MCF 10A (cell line): Measurements from ENCODE around the gene TMEM204. TPM values are rescaled to one million over a fixed set of nuclear protein-coding genes. Genes with fewer than 3 reads are reported as not detected.

Source experiments
- BruUV-seq: library from RNA; stranded (reverse); fragments of 400-500 nt; replicated peaks from 2 replicates; lab custom pipeline; 2021; lab: Mats Ljungman, UMichigan
- CTCF ChIA-PET: fragments of 300-600 bp; sonication (Branson Sonifier 250); formaldehyde crosslinking; extraction: SDS; loops from one replicate; lab custom pipeline; 2021; ENCODE audit warnings: antibody characterized with exemption, inconsistent platforms; lab: Yijun Ruan, JAX
- POLR2A ChIA-PET: fragments of 300-600, 350-650 bp; sonication (Branson Sonifier 250); formaldehyde crosslinking; extraction: SDS; loops from one replicate; lab custom pipeline; 2020; ENCODE audit warnings: antibody characterized with exemption, inconsistent platforms; lab: Yijun Ruan, JAX
- DNase-seq: peaks from one replicate; pipeline ENCODE4 v3.0.0-alpha.2; 2018; ENCODE audit not compliant: unreplicated experiment
- H3K27ac Mint-ChIP-seq: one replicate; pipeline ENCODE4 v1.8.0; 2022; ENCODE audit warnings: mild to moderate bottlenecking, low read depth, mixed read lengths; ENCODE audit not compliant: unreplicated experiment
- H3K27me3 Mint-ChIP-seq: one replicate; pipeline ENCODE4 v1.8.0; 2022; ENCODE audit warnings: mixed read lengths; ENCODE audit not compliant: insufficient read depth, unreplicated experiment
- H3K36me3 Mint-ChIP-seq: one replicate; pipeline ENCODE4 v1.8.0; 2022; ENCODE audit warnings: mild to moderate bottlenecking, moderate library complexity, mixed read lengths; ENCODE audit not compliant: insufficient read depth, unreplicated experiment
- H3K4me1 Mint-ChIP-seq: one replicate; pipeline ENCODE4 v1.8.0; 2022; ENCODE audit warnings: mixed read lengths; ENCODE audit not compliant: insufficient read depth, unreplicated experiment
- H3K4me3 Mint-ChIP-seq: one replicate; pipeline ENCODE4 v1.8.0; 2022; ENCODE audit warnings: mild to moderate bottlenecking, moderate library complexity, mixed read lengths; ENCODE audit not compliant: unreplicated experiment
- H3K9me3 Mint-ChIP-seq: one replicate; pipeline ENCODE4 v1.8.0; 2022; ENCODE audit warnings: mixed read lengths; ENCODE audit not compliant: unreplicated experiment
- intact Hi-C: fragments of 100-400 bp; cut with micrococcal nuclease; formaldehyde crosslinking; loops from 2 replicates; pipeline ENCODE4 v1.14.1; 2022
- total RNA-seq: library from RNA; stranded (reverse); gene quantifications from 2 replicates; pipeline ENCODE4 v1.2.3, GENCODE V29; 2022
- TF ChIP-seq, protein P1 (sequence below): fragments of 200-600 bp; IDR thresholded peaks from one replicate; pipeline ENCODE4 v1.8.0; 2022; ENCODE audit warnings: antibody characterized with exemption, mild to moderate bottlenecking; ENCODE audit not compliant: unreplicated experiment

The TMEM204 gene
- total RNA-seq, 1 experiment from 2014 or later, result not detected

DNA sequence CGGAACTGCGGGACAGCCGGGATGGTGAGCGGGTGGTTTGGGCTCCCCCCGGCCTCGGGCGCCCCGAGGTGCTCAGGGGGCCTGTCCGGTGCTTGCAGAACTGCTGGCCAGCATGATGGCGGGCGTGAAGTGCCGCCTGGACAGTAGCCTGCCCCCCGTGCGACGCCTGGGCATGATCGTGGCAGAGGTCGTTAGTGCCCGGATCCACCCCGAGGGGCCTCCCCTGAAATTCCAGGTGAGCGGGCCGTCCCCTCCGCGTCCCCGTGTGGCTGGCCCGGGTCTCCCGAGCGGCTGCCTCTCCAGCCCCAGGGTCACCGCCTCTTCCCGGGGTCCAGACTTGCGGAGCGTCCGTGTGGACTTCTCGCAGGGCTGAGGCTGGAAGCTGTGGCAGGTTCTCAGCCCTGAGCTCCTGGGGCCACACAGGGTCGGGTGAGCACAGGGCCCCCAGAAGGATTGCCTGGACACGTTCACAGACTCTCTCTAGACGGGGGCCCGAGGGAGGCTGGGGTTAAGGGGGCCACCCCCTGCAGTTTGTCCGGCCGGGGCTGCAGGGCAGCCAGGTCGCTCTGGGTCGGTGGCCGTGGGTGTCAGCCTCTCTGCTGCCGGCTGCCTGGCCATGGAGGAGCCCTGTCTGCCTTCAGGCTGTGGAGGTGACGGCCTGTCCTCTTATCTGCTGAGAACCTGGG lies 32.9 kb upstream of the TMEM204 start:
- Mint-ChIP-seq H3K4me1 (no peaks in the 10 kb centered on the region), H3K27me3 (no peaks in the 10 kb centered on the region), H3K9me3 (no peaks in the 10 kb centered on the region), H3K4me3 (no peak overlapping the region), H3K36me3 (peaks cover 7% of the 10 kb centered on the region), H3K27ac (no peak overlapping the region)
- ChIA-PET POLR2A (no interaction called here), CTCF (no interaction called here)
- BruUV-seq, result no TSS peak
- TF ChIP-seq, protein P1, sequence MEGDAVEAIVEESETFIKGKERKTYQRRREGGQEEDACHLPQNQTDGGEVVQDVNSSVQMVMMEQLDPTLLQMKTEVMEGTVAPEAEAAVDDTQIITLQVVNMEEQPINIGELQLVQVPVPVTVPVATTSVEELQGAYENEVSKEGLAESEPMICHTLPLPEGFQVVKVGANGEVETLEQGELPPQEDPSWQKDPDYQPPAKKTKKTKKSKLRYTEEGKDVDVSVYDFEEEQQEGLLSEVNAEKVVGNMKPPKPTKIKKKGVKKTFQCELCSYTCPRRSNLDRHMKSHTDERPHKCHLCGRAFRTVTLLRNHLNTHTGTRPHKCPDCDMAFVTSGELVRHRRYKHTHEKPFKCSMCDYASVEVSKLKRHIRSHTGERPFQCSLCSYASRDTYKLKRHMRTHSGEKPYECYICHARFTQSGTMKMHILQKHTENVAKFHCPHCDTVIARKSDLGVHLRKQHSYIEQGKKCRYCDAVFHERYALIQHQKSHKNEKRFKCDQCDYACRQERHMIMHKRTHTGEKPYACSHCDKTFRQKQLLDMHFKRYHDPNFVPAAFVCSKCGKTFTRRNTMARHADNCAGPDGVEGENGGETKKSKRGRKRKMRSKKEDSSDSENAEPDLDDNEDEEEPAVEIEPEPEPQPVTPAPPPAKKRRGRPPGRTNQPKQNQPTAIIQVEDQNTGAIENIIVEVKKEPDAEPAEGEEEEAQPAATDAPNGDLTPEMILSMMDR, result no peak
- no peak for DNase-seq
- intact Hi-C loops, result no loop called here

DNA sequence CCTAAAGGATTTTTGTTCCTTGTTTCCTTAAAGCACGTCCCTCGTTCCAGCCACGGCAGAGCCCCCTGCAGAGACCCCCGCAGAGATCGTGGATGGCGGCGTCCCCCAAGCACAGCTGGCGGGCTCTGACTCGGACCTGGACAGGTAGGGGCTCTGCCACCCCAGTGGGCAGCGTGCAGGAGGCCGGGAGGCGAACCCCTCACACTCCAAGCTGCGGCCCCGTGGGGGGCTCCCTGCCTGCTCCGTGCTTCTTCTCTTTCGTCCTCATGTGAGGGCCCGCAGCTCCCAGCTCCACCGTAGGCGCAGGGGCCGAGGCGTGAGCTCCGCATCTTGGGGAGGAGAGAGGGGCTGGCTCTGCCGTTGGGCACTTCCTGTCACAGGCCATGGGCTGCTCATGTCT lies 31.8 kb upstream of the TMEM204 start:
- CTCF ChIA-PET, result no interaction called here
- BruUV-seq, result no TSS peak
- POLR2A ChIA-PET, result no interaction called here
- DNase-seq, result no peak
- Mint-ChIP-seq H3K27me3 (no peaks in the 10 kb centered on the region), H3K9me3 (no peaks in the 10 kb centered on the region), H3K27ac (no peak overlapping the region), H3K4me1 (no peaks in the 10 kb centered on the region), H3K4me3 (no peak overlapping the region), H3K36me3 (peaks cover 5% of the 10 kb centered on the region)
- intact Hi-C loops, result no loop called here
- TF ChIP-seq, protein P1, result no peak

DNA sequence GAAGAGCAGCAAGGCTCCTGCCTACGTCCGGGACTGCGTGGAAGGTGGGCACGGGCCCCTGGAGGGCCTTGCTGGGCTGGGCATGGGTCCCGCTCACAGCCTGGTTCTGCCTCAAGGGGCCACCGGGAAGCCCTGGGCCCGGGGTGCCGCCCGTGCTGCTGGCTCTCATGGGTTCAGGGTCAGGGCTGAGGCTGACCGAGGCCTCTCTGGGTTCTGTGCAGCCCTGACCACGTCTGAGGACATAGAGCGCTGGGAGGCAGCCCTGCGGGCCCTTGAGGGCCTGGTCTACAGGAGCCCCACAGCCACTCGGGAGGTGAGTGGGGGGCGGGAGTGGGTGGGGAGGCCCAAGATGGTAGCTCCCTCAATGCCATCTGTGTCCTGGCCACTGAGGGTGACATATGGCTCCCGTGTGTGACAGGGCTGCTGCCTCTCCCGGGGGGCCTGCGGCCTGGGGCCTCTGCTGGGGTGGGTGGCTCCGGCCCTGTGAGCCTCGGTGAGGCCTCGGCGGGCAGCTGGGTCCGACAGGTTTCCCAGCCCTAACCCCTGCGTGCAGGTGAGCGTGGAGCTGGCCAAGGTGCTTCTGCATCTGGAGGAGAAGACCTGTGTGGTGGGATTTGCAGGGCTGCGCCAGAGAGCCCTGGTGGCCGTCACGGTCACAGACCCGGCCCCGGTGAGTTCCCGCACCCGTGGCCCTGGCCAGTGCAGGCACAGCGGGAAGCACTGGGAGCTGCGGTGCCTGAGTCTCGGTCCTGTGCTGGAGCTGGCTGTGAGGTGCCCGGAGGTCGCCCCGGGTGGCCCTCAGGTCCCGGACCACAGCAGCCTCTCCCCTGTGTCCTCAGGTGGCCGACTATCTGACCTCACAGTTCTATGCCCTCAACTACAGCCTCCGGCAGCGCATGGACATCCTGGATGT lies 31.1 kb upstream of the TMEM204 start:
- Mint-ChIP-seq H3K27ac (no peak overlapping the region), H3K9me3 (no peaks in the 10 kb centered on the region), H3K4me1 (no peaks in the 10 kb centered on the region), H3K36me3 (no peaks in the 10 kb centered on the region), H3K27me3 (no peaks in the 10 kb centered on the region), H3K4me3 (no peak overlapping the region)
- BruUV-seq, result no TSS peak
- no peak for DNase-seq
- TF ChIP-seq, protein P1, result no peak
- intact Hi-C loops, result no loop called here
- ChIA-PET CTCF (no interaction called here), POLR2A (no interaction called here)
